HepG2 (cell line): Measurements from ENCODE around the gene NSMF. TPM values are rescaled to one million over a fixed set of nuclear protein-coding genes. Genes with fewer than 3 reads are reported as not detected.

Experiments
- ATM ChIP-seq: fragments of 450-650 bp; IDR thresholded peaks from 2 replicates; pipeline ENCODE4 v1.7.1; 2017; ENCODE audit warnings: mild to moderate bottlenecking, borderline replicate concordance
- HNRNPL ChIP-seq: fragments of 200-400 bp; formaldehyde crosslinking; IDR thresholded peaks from 2 replicates; pipeline ENCODE4 v1.6.1; 2017; ENCODE audit warnings: mild to moderate bottlenecking, low read depth, low read length
- HNRNPLL ChIP-seq: fragments of 200-400 bp; formaldehyde crosslinking; IDR thresholded peaks from 2 replicates; pipeline ENCODE4 v1.6.1; 2017; ENCODE audit warnings: mild to moderate bottlenecking, low read depth, low read length; ENCODE audit not compliant: poor library complexity, severe bottlenecking
- MTA1 ChIP-seq: sonication (generic); formaldehyde crosslinking; IDR thresholded peaks from 2 replicates; pipeline ENCODE4 v1.4.0; 2020; ENCODE audit warnings: missing genetic modification reagents, mild to moderate bottlenecking, borderline replicate concordance
- NFKB2 ChIP-seq: sonication (generic); formaldehyde crosslinking; IDR thresholded peaks from 2 replicates; pipeline ENCODE4 v1.4.0; 2020; ENCODE audit warnings: missing genetic modification reagents, borderline replicate concordance
- SMAD9 ChIP-seq: sonication (generic); formaldehyde crosslinking; IDR thresholded peaks from 2 replicates; pipeline ENCODE4 v1.5.1; 2020; ENCODE audit warnings: mild to moderate bottlenecking, missing genetic modification reagents
- STAG1 ChIP-seq: sonication (generic); formaldehyde crosslinking; IDR thresholded peaks from 2 replicates; pipeline ENCODE4 v1.4.0; 2020; ENCODE audit warnings: missing genetic modification reagents
- ZBTB3 ChIP-seq: sonication (generic); formaldehyde crosslinking; IDR thresholded peaks from 2 replicates; pipeline ENCODE4 v1.4.0; 2020; ENCODE audit warnings: low read depth, mild to moderate bottlenecking, moderate library complexity, missing genetic modification reagents, borderline replicate concordance
- ZNF589 ChIP-seq: sonication (generic); formaldehyde crosslinking; conservative IDR thresholded peaks from 2 replicates; pipeline ENCODE4 v1.8.0; 2022; ENCODE audit warnings: mild to moderate bottlenecking, moderate library complexity, missing genetic modification reagents
- ZNF7 ChIP-seq: IDR thresholded peaks from 2 replicates; pipeline ENCODE4 v1.6.1; 2016; ENCODE audit warnings: missing biosample characterization, missing genetic modification reagents
- ZNF780A ChIP-seq: sonication (generic); formaldehyde crosslinking; IDR thresholded peaks from 2 replicates; pipeline ENCODE4 v1.8.0; 2022; ENCODE audit warnings: mild to moderate bottlenecking, missing genetic modification reagents, moderate library complexity
- ZSCAN25 ChIP-seq: sonication (generic); formaldehyde crosslinking; IDR thresholded peaks from 2 replicates; pipeline ENCODE4 v1.8.0; 2022; ENCODE audit warnings: mild to moderate bottlenecking, missing genetic modification reagents
- polyA plus RNA-seq, 8 experiments: library from polyadenylated mRNA; depleted of rRNA in 3 of 8; stranded (reverse) in 7 of 8; unstranded in 1 of 8; fragments of >200 nt; fragmentation: Illumina TruSeq in 4 of 8; extraction: Trizol in 4 of 8; gene quantifications; 2 replicates each; pipeline versions ENCODE4 v1.2.1 to v1.2.3, GENCODE V29; 2011 to 2016; ENCODE audit warnings: low read depth in 4 of 8, missing spikeins in 1 of 8, mixed read lengths in 1 of 8; ENCODE audit not compliant: insufficient read depth in 1 of 8
- total RNA-seq, 5 experiments: library from RNA; depleted of rRNA; stranded (reverse); fragments of >200 nt; fragmentation: Illumina TruSeq; extraction: Trizol; gene quantifications; 2 replicates each; pipeline ENCODE4 v1.2.3, GENCODE V29; 2016; ENCODE audit warnings: low read depth in 1 of 5
- TF ChIP-seq, protein P1 (sequence below): sonication (generic); formaldehyde crosslinking; IDR thresholded peaks from 2 replicates; pipeline ENCODE4 v1.9.0; 2021; ENCODE audit warnings: missing genetic modification reagents, mild to moderate bottlenecking, borderline replicate concordance
- TF ChIP-seq, protein P2 (sequence below): fragments of 450-650 bp; IDR thresholded peaks from 2 replicates; pipeline ENCODE4 v1.6.1; 2016
- TF ChIP-seq, protein P3 (sequence below): sonication (generic); formaldehyde crosslinking; IDR thresholded peaks from 2 replicates; pipeline ENCODE4 v1.4.0; 2020; ENCODE audit warnings: missing genetic modification reagents
- TF ChIP-seq, protein P4 (sequence below): sonication (generic); formaldehyde crosslinking; IDR thresholded peaks from 2 replicates; pipeline ENCODE4 v1.8.0; 2022; ENCODE audit warnings: mild to moderate bottlenecking, missing genetic modification reagents; ENCODE audit not compliant: insufficient replicate concordance
- TF ChIP-seq, protein P5 (sequence below): sonication (generic); formaldehyde crosslinking; conservative IDR thresholded peaks from 2 replicates; pipeline ENCODE4 v1.4.0; 2020; ENCODE audit warnings: missing genetic modification reagents

The NSMF gene
- total and polyA plus RNA-seq, 2 of the 13 experiments (the other 11 are each of a cell fraction or from before 2014, with no cell fraction given), result 44.3 to 183 TPM

DNA sequence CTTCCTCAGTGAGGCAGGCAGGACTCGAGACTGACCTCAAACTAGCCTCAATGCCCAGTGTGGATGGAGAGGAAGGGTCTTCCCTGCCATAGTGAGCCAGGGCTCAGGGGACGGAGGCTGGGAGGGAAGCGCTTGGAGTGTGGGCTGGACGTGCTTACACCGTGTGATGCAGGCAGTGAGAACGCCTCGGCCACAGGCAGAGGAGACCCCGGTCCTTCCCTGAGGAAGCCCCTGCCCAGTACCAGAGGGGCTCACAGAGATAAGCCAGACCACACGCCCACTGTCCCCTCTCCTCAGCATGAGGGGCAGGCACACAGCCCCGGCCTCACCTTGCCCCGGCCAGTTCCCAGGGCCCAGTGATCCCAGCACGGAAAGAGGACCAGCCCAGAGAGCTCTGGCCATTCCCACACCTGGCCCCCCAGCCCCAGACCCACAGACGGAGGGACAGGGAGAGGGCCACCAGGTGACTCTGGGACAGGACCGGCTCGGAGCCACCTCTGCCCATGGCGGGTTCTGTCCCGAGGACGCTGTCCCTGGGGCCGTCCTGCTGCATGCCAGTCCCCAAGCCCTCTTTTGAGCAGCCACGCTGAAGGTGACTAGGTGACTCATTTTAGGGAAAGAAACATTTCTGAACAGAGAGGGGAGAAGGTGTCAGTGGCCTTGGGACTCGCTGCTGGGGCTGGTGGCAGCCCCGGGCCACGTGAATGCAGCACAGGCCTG is 6.0 kb upstream of the NSMF start (continued):
- TF ChIP-seq HNRNPLL (no peak), NFKB2 (CRISPR knock-in tag) (0 out of 2 replicates have a peak, but pooled peaks have one; percentile 52), STAG1 (CRISPR knock-in tag) (no peak), MTA1 (CRISPR knock-in tag) (no peak), ZBTB3 (CRISPR knock-in tag) (no peak), ZNF780A (no peak), ZNF7 (CRISPR knock-in tag) (no peak), SMAD9 (CRISPR knock-in tag) (no peak), ZNF589 (CRISPR knock-in tag) (0 out of 2 replicates have a peak, but pooled peaks have one; percentile 43), HNRNPL (peak; percentile 36; the same call in 1 of the 2 replicates), ZSCAN25 (CRISPR knock-in tag) (no peak), ATM (no peak)
- TF ChIP-seq, protein P1, sequence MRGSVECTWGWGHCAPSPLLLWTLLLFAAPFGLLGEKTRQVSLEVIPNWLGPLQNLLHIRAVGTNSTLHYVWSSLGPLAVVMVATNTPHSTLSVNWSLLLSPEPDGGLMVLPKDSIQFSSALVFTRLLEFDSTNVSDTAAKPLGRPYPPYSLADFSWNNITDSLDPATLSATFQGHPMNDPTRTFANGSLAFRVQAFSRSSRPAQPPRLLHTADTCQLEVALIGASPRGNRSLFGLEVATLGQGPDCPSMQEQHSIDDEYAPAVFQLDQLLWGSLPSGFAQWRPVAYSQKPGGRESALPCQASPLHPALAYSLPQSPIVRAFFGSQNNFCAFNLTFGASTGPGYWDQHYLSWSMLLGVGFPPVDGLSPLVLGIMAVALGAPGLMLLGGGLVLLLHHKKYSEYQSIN (CRISPR knock-in tag), result no peak
- TF ChIP-seq, protein P2, sequence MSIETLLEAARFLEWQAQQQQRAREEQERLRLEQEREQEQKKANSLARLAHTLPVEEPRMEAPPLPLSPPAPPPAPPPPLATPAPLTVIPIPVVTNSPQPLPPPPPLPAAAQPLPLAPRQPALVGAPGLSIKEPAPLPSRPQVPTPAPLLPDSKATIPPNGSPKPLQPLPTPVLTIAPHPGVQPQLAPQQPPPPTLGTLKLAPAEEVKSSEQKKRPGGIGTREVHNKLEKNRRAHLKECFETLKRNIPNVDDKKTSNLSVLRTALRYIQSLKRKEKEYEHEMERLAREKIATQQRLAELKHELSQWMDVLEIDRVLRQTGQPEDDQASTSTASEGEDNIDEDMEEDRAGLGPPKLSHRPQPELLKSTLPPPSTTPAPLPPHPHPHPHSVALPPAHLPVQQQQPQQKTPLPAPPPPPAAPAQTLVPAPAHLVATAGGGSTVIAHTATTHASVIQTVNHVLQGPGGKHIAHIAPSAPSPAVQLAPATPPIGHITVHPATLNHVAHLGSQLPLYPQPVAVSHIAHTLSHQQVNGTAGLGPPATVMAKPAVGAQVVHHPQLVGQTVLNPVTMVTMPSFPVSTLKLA, result no peak
- TF ChIP-seq, protein P3, sequence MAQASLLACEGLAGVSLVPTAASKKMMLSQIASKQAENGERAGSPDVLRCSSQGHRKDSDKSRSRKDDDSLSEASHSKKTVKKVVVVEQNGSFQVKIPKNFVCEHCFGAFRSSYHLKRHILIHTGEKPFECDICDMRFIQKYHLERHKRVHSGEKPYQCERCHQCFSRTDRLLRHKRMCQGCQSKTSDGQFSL (CRISPR knock-in tag), result no peak
- TF ChIP-seq, protein P4, sequence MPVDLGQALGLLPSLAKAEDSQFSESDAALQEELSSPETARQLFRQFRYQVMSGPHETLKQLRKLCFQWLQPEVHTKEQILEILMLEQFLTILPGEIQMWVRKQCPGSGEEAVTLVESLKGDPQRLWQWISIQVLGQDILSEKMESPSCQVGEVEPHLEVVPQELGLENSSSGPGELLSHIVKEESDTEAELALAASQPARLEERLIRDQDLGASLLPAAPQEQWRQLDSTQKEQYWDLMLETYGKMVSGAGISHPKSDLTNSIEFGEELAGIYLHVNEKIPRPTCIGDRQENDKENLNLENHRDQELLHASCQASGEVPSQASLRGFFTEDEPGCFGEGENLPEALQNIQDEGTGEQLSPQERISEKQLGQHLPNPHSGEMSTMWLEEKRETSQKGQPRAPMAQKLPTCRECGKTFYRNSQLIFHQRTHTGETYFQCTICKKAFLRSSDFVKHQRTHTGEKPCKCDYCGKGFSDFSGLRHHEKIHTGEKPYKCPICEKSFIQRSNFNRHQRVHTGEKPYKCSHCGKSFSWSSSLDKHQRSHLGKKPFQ, result peak; percentile 34
- TF ChIP-seq, protein P5, sequence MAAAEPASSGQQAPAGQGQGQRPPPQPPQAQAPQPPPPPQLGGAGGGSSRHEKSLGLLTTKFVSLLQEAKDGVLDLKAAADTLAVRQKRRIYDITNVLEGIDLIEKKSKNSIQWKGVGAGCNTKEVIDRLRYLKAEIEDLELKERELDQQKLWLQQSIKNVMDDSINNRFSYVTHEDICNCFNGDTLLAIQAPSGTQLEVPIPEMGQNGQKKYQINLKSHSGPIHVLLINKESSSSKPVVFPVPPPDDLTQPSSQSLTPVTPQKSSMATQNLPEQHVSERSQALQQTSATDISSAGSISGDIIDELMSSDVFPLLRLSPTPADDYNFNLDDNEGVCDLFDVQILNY (CRISPR knock-in tag), result no peak
